ENCODE results near the gene LRP10.

- TF ChIP-seq CTCF (IDR thresholded peaks at IDR 0.05) (no peak), POLR2A (IDR thresholded peaks at IDR 0.05; ENCODE audit: low read length) (no peak), MYC (IDR thresholded peaks at IDR 0.05; ENCODE audit: borderline replicate concordance, low read length) (no peak), RFX5 (IDR thresholded peaks at IDR 0.05) (no peak), FOSL2 (IDR thresholded peaks at IDR 0.05) (no peak), FOSL2 (CRISPR knock-in tag; IDR thresholded peaks at IDR 0.05) (no peak), CHD2 (IDR thresholded peaks at IDR 0.05; ENCODE audit: low read length, partially characterized antibody) (no peak), EP300 (IDR thresholded peaks at IDR 0.05) (no peak), POLR2AphosphoS2 (conservative IDR thresholded peaks at IDR 0.05; ENCODE audit: low read length) (no peak)
- TF ChIP-seq, protein P1, sequence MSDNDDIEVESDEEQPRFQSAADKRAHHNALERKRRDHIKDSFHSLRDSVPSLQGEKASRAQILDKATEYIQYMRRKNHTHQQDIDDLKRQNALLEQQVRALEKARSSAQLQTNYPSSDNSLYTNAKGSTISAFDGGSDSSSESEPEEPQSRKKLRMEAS (IDR thresholded peaks at IDR 0.05), result no peak
- TF ChIP-seq, protein P2, sequence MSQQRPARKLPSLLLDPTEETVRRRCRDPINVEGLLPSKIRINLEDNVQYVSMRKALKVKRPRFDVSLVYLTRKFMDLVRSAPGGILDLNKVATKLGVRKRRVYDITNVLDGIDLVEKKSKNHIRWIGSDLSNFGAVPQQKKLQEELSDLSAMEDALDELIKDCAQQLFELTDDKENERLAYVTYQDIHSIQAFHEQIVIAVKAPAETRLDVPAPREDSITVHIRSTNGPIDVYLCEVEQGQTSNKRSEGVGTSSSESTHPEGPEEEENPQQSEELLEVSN (IDR thresholded peaks at IDR 0.05; ENCODE audit: borderline replicate concordance, low read depth), result no peak
- TF ChIP-seq, protein P3, sequence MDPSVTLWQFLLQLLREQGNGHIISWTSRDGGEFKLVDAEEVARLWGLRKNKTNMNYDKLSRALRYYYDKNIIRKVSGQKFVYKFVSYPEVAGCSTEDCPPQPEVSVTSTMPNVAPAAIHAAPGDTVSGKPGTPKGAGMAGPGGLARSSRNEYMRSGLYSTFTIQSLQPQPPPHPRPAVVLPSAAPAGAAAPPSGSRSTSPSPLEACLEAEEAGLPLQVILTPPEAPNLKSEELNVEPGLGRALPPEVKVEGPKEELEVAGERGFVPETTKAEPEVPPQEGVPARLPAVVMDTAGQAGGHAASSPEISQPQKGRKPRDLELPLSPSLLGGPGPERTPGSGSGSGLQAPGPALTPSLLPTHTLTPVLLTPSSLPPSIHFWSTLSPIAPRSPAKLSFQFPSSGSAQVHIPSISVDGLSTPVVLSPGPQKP (IDR thresholded peaks at IDR 0.05; ENCODE audit: low read depth, low read length), result no peak
- TF ChIP-seq, protein P4, sequence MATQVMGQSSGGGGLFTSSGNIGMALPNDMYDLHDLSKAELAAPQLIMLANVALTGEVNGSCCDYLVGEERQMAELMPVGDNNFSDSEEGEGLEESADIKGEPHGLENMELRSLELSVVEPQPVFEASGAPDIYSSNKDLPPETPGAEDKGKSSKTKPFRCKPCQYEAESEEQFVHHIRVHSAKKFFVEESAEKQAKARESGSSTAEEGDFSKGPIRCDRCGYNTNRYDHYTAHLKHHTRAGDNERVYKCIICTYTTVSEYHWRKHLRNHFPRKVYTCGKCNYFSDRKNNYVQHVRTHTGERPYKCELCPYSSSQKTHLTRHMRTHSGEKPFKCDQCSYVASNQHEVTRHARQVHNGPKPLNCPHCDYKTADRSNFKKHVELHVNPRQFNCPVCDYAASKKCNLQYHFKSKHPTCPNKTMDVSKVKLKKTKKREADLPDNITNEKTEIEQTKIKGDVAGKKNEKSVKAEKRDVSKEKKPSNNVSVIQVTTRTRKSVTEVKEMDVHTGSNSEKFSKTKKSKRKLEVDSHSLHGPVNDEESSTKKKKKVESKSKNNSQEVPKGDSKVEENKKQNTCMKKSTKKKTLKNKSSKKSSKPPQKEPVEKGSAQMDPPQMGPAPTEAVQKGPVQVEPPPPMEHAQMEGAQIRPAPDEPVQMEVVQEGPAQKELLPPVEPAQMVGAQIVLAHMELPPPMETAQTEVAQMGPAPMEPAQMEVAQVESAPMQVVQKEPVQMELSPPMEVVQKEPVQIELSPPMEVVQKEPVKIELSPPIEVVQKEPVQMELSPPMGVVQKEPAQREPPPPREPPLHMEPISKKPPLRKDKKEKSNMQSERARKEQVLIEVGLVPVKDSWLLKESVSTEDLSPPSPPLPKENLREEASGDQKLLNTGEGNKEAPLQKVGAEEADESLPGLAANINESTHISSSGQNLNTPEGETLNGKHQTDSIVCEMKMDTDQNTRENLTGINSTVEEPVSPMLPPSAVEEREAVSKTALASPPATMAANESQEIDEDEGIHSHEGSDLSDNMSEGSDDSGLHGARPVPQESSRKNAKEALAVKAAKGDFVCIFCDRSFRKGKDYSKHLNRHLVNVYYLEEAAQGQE (IDR thresholded peaks at IDR 0.05), result no peak
These were observed 17.1 kb downstream of the LRP10 start for GRCh38 chr14:22888662-22889061.

All from A549 (cell line).